Neuronal stem cell (in vitro differentiated cells): Measurements from ENCODE around the gene RNF40.
A peak's percentile ranks its signal among the peaks of the same experiment; 100 is the strongest.
"Not testable (repeated sequence)": the region's sequence is repeated elsewhere in the genome, so short reads cannot be mapped to it uniquely, and the experiment has no call there.

Experiments used
- DNase-seq: peaks from one replicate; pipeline ENCODE4 v3.0.0-alpha.2; 2013; ENCODE audit warnings: low spot score
- H2AFZ ChIP-seq: one replicate; pipeline ENCODE4 v1.6.1; 2013; ENCODE audit warnings: mild to moderate bottlenecking, low read length, inconsistent platforms
- H2AK5ac ChIP-seq: 2 replicates; pipeline ENCODE4 v1.6.1; 2013; ENCODE audit warnings: low read depth, mild to moderate bottlenecking, inconsistent platforms, low read length, moderate library complexity, mixed read lengths
- H2BK120ac ChIP-seq: 2 replicates; pipeline ENCODE4 v1.6.1; 2013; ENCODE audit warnings: low read depth, mild to moderate bottlenecking, inconsistent platforms, low read length, moderate library complexity, mixed read lengths
- H2BK12ac ChIP-seq: one replicate; pipeline ENCODE4 v1.6.1; 2013; ENCODE audit warnings: low read length, inconsistent platforms
- H2BK15ac ChIP-seq: 2 replicates; pipeline ENCODE4 v1.6.1; 2013; ENCODE audit warnings: mild to moderate bottlenecking, low read length, inconsistent platforms, mixed read lengths
- H2BK5ac ChIP-seq: one replicate; pipeline ENCODE4 v1.6.1; 2013; ENCODE audit warnings: inconsistent platforms, mild to moderate bottlenecking, low read length, moderate library complexity
- H3K14ac ChIP-seq: one replicate; pipeline ENCODE4 v1.6.1; 2013; ENCODE audit warnings: low read length, inconsistent platforms
- H3K18ac ChIP-seq: 2 replicates; pipeline ENCODE4 v1.6.1; 2013; ENCODE audit warnings: low read length, inconsistent platforms
- H3K23ac ChIP-seq: 2 replicates; pipeline ENCODE4 v1.6.1; 2013; ENCODE audit warnings: low read depth, mild to moderate bottlenecking, mixed read lengths, low read length, inconsistent platforms; ENCODE audit not compliant: poor library complexity
- H3K27ac ChIP-seq: replicated peaks from 3 replicates; pipeline ENCODE4 v1.5.1; 2013; ENCODE audit warnings: low read length, inconsistent platforms
- H3K27me3 ChIP-seq, 3 experiments: 2 replicates each; pipeline ENCODE4 v1.6.1; 2013; ENCODE audit warnings: low read length in 3 of 3, mild to moderate bottlenecking in 2 of 3, inconsistent platforms in 1 of 3, low read depth in 1 of 3, mixed read lengths in 1 of 3, moderate library complexity in 1 of 3; ENCODE audit not compliant: control insufficient read depth in 3 of 3, insufficient read depth in 3 of 3
- H3K36me3 ChIP-seq, 2 donors: replicated peaks in 1 of 2; 2 replicates each; pipeline ENCODE4 v1.6.1; 2013; ENCODE audit warnings: low read length in 2 of 2; ENCODE audit not compliant: control insufficient read depth in 2 of 2, insufficient read depth in 2 of 2
- H3K4ac ChIP-seq: 2 replicates; pipeline ENCODE4 v1.6.1; 2013; ENCODE audit warnings: inconsistent platforms, mild to moderate bottlenecking, low read length, moderate library complexity
- H3K4me1 ChIP-seq, 2 donors: 1 replicate in 1 of 2; 2 replicates in 1 of 2; pipeline ENCODE4 v1.6.1; 2013; ENCODE audit warnings: low read length in 2 of 2, low read depth in 1 of 2; ENCODE audit not compliant: control insufficient read depth in 2 of 2, insufficient read depth in 1 of 2
- H3K4me2 ChIP-seq: one replicate; pipeline ENCODE4 v1.6.1; 2013; ENCODE audit warnings: mild to moderate bottlenecking, low read length, inconsistent platforms; ENCODE audit not compliant: insufficient read depth, poor library complexity, severe bottlenecking
- H3K4me3 ChIP-seq, 2 donors: 2 replicates each; pipeline ENCODE4 v1.5.1; 2013; ENCODE audit warnings: low read length in 2 of 2, mild to moderate bottlenecking in 2 of 2, inconsistent platforms in 1 of 2, moderate library complexity in 1 of 2
- H3K79me1 ChIP-seq: one replicate; pipeline ENCODE4 v1.6.1; 2013; ENCODE audit warnings: low read depth, mild to moderate bottlenecking, inconsistent platforms, low read length, moderate library complexity
- H3K9ac ChIP-seq: one replicate; pipeline ENCODE4 v1.6.1; 2013; ENCODE audit warnings: mild to moderate bottlenecking, low read depth, low read length, inconsistent platforms; ENCODE audit not compliant: poor library complexity
- H3K9me3 ChIP-seq, 2 donors: replicated peaks in 1 of 2; 2 replicates each; pipeline versions ENCODE3 to v1.6.1; 2013; ENCODE audit warnings: low read length in 2 of 2, mild to moderate bottlenecking in 2 of 2, inconsistent platforms in 1 of 2, low read depth in 1 of 2, mixed read lengths in 1 of 2, moderate library complexity in 1 of 2; ENCODE audit not compliant: control insufficient read depth in 2 of 2, insufficient read depth in 1 of 2
- H4K8ac ChIP-seq: one replicate; pipeline ENCODE4 v1.6.1; 2013; ENCODE audit warnings: low read depth, mild to moderate bottlenecking, inconsistent platforms, low read length, moderate library complexity
- H4K91ac ChIP-seq: one replicate; pipeline ENCODE4 v1.6.1; 2013; ENCODE audit warnings: low read length, low read depth, mild to moderate bottlenecking, inconsistent platforms; ENCODE audit not compliant: poor library complexity
- WGBS, 2 donors: extraction: QIAGEN DNeasy Blood & Tissue Kit; methylation state at CpG; one replicate each; pipeline ENCODE4 v1.1.7; 2013; ENCODE audit warnings: missing lambda C conversion rate in 2 of 2, mixed read lengths in 1 of 2; ENCODE audit not compliant: insufficient read length in 2 of 2, insufficient replicate concordance in 1 of 2; ENCODE audit errors: extremely low coverage in 2 of 2; 5-methylcytosine and 5-hydroxymethylcytosine counted together

The RNF40 gene

DNA sequence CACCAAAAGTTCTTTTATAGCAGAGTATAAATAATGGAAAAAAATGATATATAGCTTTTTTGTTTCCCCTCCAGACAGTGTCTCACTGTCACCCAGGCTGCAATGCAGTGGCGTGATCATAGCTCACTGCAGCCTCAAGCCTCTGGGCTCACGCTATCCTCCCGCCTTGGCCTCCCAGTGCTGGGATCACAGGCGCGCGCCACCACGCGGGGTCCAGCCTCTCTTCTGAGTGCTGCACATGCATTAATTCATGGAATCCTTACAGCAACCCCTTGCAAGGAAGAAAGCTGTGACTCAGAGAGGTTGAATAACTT lies 42.9 kb downstream of the RNF40 start:
- DNase-seq = peak; percentile 21
- H3K79me1 ChIP-seq = no peaks in the 10 kb centered on the region
- H2BK5ac ChIP-seq = no peak overlapping the region
- no peaks in the 10 kb centered on the region for H3K36me3 ChIP-seq
- no peak overlapping the region for H3K4ac ChIP-seq
- H3K9ac ChIP-seq = peak overlapping the region; percentile 0
- no peak overlapping the region for H4K8ac ChIP-seq
- peak overlapping the region; percentile 78 for H3K4me2 ChIP-seq
- H3K18ac ChIP-seq = peak overlapping the region; percentile 68
- no peak overlapping the region for H3K14ac ChIP-seq
- H3K27ac ChIP-seq = no peak overlapping the region
- H2BK12ac ChIP-seq = no peak overlapping the region
- peaks cover 3 to 7% of the 10 kb centered on the region in 2 donors for H3K4me1 ChIP-seq
- peak overlapping the region; percentile 85 to 91 for H3K4me3 ChIP-seq
- no peak overlapping the region for H4K91ac ChIP-seq
- no CpG with 5 or more reads among the region's 8 CpGs for WGBS, 2 donors
- no peak overlapping the region for H2AK5ac ChIP-seq
- peak overlapping the region; percentile 95 for H2AFZ ChIP-seq
- peaks cover 0 to 2% (median 0%) of the 10 kb centered on the region in 3 experiments for H3K27me3 ChIP-seq
- no peak overlapping the region for H2BK120ac ChIP-seq
- no peak overlapping the region for H3K23ac ChIP-seq
- H3K9me3 ChIP-seq = no peaks in the 10 kb centered on the region
- H2BK15ac ChIP-seq = peak overlapping the region; percentile 77

DNA sequence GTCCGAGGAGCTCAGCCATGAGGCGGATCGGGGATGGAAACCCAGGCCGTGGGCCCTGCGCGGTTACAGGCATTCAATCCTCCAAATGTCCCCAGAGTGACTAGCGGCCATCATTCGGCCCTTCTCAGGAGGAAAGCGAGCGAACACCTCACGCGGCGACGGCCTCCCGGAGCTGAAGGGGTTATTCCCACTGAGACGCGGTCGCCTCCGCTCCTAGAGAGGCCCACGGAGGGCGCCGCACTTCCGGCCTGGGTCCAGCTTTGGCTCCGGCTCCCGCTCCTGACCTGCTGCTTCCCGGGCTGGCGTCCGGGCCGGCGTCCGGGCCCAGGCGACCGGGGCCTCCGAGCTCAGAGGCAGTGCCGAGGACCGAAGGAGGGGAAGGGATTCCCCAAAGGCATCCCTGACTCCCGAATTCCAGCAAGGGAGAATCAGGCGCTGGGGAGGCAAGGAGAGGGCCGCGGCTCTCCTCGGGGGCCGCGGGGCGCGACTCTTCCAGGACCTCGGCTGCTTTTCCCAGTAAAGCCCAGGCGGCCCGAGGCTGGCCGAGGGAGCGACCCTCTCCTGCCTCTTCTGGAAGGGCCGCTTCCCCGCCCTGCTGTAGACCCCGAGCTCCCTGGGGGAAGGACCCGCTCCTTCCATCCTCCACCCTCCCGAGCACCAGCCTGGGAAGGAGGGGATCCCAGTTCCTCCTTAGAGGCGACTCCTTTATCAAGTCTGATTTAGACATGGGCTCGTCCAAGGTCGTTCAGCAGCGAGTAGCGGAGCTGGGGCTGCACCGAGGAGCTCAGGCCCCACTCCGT lies 43.4 kb downstream of the RNF40 start:
- Histone ChIP-seq H3K36me3 (no peaks in the 10 kb centered on the region), H3K27me3 (peaks cover 0 to 2% (median 0%) of the 10 kb centered on the region in 3 experiments), H3K18ac (peak overlapping the region; percentile 96), H2BK120ac (no peak overlapping the region), H3K14ac (peak overlapping the region; percentile 97), H2AFZ (peak overlapping the region; percentile 95), H2BK5ac (peak overlapping the region; percentile 87), H3K4me2 (peak overlapping the region; percentile 78), H3K4me1 (peaks cover 3 to 7% of the 10 kb centered on the region in 2 donors), H3K9me3 (no peaks in the 10 kb centered on the region), H3K23ac (peak overlapping the region; percentile 75), H2BK12ac (no peak overlapping the region), H4K91ac (no peak overlapping the region), H3K4me3 (peak overlapping the region; percentile 85 to 91), H3K27ac (peak overlapping the region; percentile 82), H3K4ac (peak overlapping the region; percentile 53), H4K8ac (no peak overlapping the region), H2AK5ac (peak overlapping the region; percentile 31), H2BK15ac (peak overlapping the region; percentile 77), H3K9ac (peak overlapping the region; percentile 83), H3K79me1 (no peaks in the 10 kb centered on the region)
- no CpG with 5 or more reads among the region's 62 CpGs for WGBS, 2 donors
- peak; percentile 75 for DNase-seq

DNA sequence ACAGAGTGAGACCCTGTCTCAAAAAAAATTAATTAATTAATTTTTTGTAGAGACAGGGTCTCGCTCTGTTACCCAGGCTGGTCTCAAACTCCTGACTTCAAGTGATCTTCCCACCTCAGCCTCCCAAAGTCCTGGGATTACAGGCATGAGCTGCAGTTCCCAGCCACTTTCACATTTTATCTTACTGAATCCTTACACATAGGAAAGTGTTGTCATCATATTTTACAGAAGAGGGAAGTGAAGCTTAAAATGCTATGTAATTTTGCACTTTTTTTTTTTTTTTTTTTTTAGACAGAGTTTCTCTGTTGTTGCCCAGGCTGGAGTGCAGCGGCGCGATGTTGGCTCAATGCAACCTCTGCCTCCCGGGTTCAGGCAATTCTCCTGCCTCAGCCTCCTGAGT lies 46.0 kb downstream of the RNF40 start:
- no peak overlapping the region for H2BK5ac ChIP-seq
- no peak overlapping the region for H3K23ac ChIP-seq
- H2BK15ac ChIP-seq = no peak overlapping the region
- no peak overlapping the region for H4K91ac ChIP-seq
- no peak overlapping the region for H3K4me2 ChIP-seq
- H2BK12ac ChIP-seq = no peak overlapping the region
- peaks cover 3 to 7% of the 10 kb centered on the region in 2 donors for H3K4me1 ChIP-seq
- no peak overlapping the region for H3K4me3 ChIP-seq
- H3K14ac ChIP-seq = no peak overlapping the region
- H2BK120ac ChIP-seq = no peak overlapping the region
- DNase-seq = no peak
- H3K27ac ChIP-seq = no peak overlapping the region
- WGBS, 2 donors = no CpG with 5 or more reads among the region's 5 CpGs
- H3K18ac ChIP-seq = no peak overlapping the region
- H3K9me3 ChIP-seq = no peaks in the 10 kb centered on the region
- H3K4ac ChIP-seq = no peak overlapping the region
- no peak overlapping the region for H4K8ac ChIP-seq
- H3K79me1 ChIP-seq = no peaks in the 10 kb centered on the region
- peaks cover 0 to 2% (median 0%) of the 10 kb centered on the region in 3 experiments for H3K27me3 ChIP-seq
- no peak overlapping the region for H3K9ac ChIP-seq
- H2AK5ac ChIP-seq = no peak overlapping the region
- H3K36me3 ChIP-seq = no peaks in the 10 kb centered on the region
- no peak overlapping the region for H2AFZ ChIP-seq

DNA sequence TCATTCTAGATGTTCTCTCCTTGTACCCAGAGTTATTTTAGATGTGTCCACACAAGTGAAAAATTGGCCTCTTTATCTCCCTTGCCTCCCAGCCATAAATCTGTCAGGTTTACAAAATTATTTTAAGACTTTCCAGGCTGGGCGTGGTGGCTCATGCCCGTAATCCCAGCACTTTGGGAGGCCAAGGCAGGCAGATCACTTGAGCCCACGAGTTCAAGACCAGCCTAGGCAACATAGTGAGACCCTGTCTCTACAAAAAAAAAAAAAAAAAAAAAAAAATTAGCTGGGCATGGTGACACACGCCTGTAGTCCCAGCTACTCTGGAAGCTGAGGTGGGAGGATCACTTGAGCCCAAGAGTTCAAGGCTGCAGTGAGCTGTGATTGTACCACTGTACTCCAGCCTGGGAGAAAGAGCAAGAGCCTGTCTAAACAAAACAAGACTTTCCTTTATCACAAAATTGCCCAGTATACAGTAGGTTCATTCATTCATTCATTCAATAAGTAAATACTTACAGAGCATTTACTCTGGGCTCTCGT lies 46.8 kb downstream of the RNF40 start:
- not testable (repeated sequence) for H3K9me3 ChIP-seq, H2AFZ ChIP-seq, H3K79me1 ChIP-seq, H3K23ac ChIP-seq, H3K14ac ChIP-seq, H2BK120ac ChIP-seq, H3K4me2 ChIP-seq, H3K27ac ChIP-seq, H2BK15ac ChIP-seq, H3K18ac ChIP-seq, H3K4ac ChIP-seq, H3K4me3 ChIP-seq, DNase-seq, H2BK12ac ChIP-seq, H4K91ac ChIP-seq, H4K8ac ChIP-seq, H2BK5ac ChIP-seq, H3K36me3 ChIP-seq, H2AK5ac ChIP-seq, H3K27me3 ChIP-seq, H3K9ac ChIP-seq, H3K4me1 ChIP-seq
- no CpG with 5 or more reads among the region's 5 CpGs for WGBS, 2 donors
